K562 (cell line): Measurements from ENCODE around the gene PPP1R13L. TPM values are rescaled to one million over a fixed set of nuclear protein-coding genes. Genes with fewer than 3 reads are reported as not detected.

Experiments used
- ATF2 ChIP-seq: sonication (generic); formaldehyde crosslinking; IDR thresholded peaks from 2 replicates; pipeline ENCODE4 v1.8.1; 2022; ENCODE audit warnings: missing genetic modification reagents
- BRD9 ChIP-seq: fragments of 450-650 bp; IDR thresholded peaks from 2 replicates; pipeline ENCODE4 v1.6.1; 2018; ENCODE audit warnings: low read depth; ENCODE audit not compliant: partially characterized antibody
- CBX3 ChIP-seq, 2 experiments: IDR thresholded peaks; 1 replicate in 1 of 2; 2 replicates in 1 of 2; pipeline ENCODE4 v1.6.1; 2012; ENCODE audit warnings: inconsistent platforms in 2 of 2, low read length in 2 of 2, borderline replicate concordance in 1 of 2, control low read depth in 1 of 2
- CCNT2 ChIP-seq: IDR thresholded peaks from 2 replicates; pipeline ENCODE4 v1.6.1; 2011; ENCODE audit warnings: borderline replicate concordance, low read depth, mild to moderate bottlenecking, moderate library complexity, mixed read lengths, low read length; ENCODE audit not compliant: insufficient read length; ENCODE audit errors: extremely low read depth
- E2F6 ChIP-seq, 2 experiments: IDR thresholded peaks; 2 replicates each; pipeline ENCODE4 v1.6.1; 2011; ENCODE audit warnings: borderline replicate concordance in 1 of 2, control low read depth in 1 of 2, low read depth in 1 of 2, low read length in 1 of 2, mild to moderate bottlenecking in 1 of 2, mixed read lengths in 1 of 2, moderate library complexity in 1 of 2; ENCODE audit not compliant: insufficient read depth in 1 of 2, insufficient read length in 1 of 2, poor library complexity in 1 of 2, severe bottlenecking in 1 of 2; ENCODE audit errors: extremely low read depth in 1 of 2
- EP400 ChIP-seq: fragments of 450-650 bp; IDR thresholded peaks from 2 replicates; pipeline ENCODE4 v1.6.1; 2017; ENCODE audit warnings: antibody characterized with exemption, mild to moderate bottlenecking, moderate library complexity
- HNRNPK ChIP-seq: fragments of 200-400 bp; formaldehyde crosslinking; IDR thresholded peaks from one replicate; pipeline ENCODE4 v1.6.1; 2018; ENCODE audit warnings: mild to moderate bottlenecking, low read depth, low read length; ENCODE audit not compliant: poor library complexity, severe bottlenecking
- MCM2 ChIP-seq: fragments of 450-650 bp; IDR thresholded peaks from 2 replicates; pipeline ENCODE4 v1.6.1; 2017; ENCODE audit warnings: low read depth, mild to moderate bottlenecking
- NFIC ChIP-seq: fragments of 450-650 bp; IDR thresholded peaks from 2 replicates; pipeline ENCODE4 v1.6.1; 2017; ENCODE audit warnings: mild to moderate bottlenecking, inconsistent platforms
- RREB1 ChIP-seq: fragments of 250-450 bp; sonication (Bioruptor Pico); IDR thresholded peaks from 2 replicates; pipeline ENCODE4 v1.4.0; 2020
- SAP30 ChIP-seq: fragments of 200-600 bp; sonication (generic); IDR thresholded peaks from 2 replicates; pipeline ENCODE4 v1.6.1; 2012; ENCODE audit warnings: borderline replicate concordance, low read depth, mild to moderate bottlenecking, moderate library complexity, low read length, control low read depth, inconsistent platforms; ENCODE audit not compliant: insufficient read depth, poor library complexity, severe bottlenecking
- SMARCE1 ChIP-seq: fragments of 450-650 bp; IDR thresholded peaks from 2 replicates; pipeline ENCODE4 v1.7.1; 2016; ENCODE audit warnings: mild to moderate bottlenecking
- SOX6 ChIP-seq: fragments of 450-650 bp; IDR thresholded peaks from 2 replicates; pipeline ENCODE4 v1.6.1; 2014; ENCODE audit warnings: mild to moderate bottlenecking
- WHSC1 ChIP-seq: IDR thresholded peaks from one replicate; pipeline ENCODE4 v1.6.1; 2012; ENCODE audit warnings: low read length, control low read depth, inconsistent platforms
- ZFX ChIP-seq: sonication (generic); formaldehyde crosslinking; IDR thresholded peaks from 2 replicates; pipeline ENCODE4 v1.8.0; 2022; ENCODE audit warnings: mild to moderate bottlenecking, missing genetic modification reagents, moderate library complexity
- ZNF12 ChIP-seq: sonication (generic); formaldehyde crosslinking; IDR thresholded peaks from 2 replicates; pipeline ENCODE4 v1.4.0; 2020; ENCODE audit warnings: mild to moderate bottlenecking, missing genetic modification reagents
- ZNF3 ChIP-seq: fragments of 250-450 bp; sonication (Bioruptor Pico); IDR thresholded peaks from 2 replicates; pipeline ENCODE4 v1.5.0; 2021; ENCODE audit warnings: mild to moderate bottlenecking, moderate library complexity
- ZNF347 ChIP-seq: fragments of 450-650 bp; formaldehyde crosslinking; IDR thresholded peaks from 2 replicates; pipeline ENCODE4 v1.4.0; 2020; ENCODE audit warnings: low read depth, mild to moderate bottlenecking, moderate library complexity
- ZNF668 ChIP-seq: fragments of 250-450 bp; sonication (Bioruptor Pico); IDR thresholded peaks from 2 replicates; pipeline ENCODE4 v1.8.0; 2022; ENCODE audit warnings: mild to moderate bottlenecking, inconsistent platforms
- polyA plus RNA-seq, 8 experiments: library from polyadenylated mRNA; depleted of rRNA in 4 of 8; stranded (reverse) in 5 of 8; unstranded in 3 of 8; fragments of >200 nt; fragmentation: Nextera tagmentation in 2 of 8; fragmentation: Illumina TruSeq in 1 of 8; extraction: Ambion mirVana in 2 of 8; extraction: Trizol in 1 of 8; gene quantifications; 2 replicates each; pipeline versions ENCODE4 v1.2.1 to v1.2.3, GENCODE V29; 2011 to 2014; ENCODE audit warnings: inconsistent platforms in 1 of 8, missing spikeins in 1 of 8
- total RNA-seq, 7 experiments: library from RNA; depleted of rRNA in 6 of 7; stranded (reverse); fragments of >200 nt in 6 of 7; fragmentation: Illumina TruSeq in 2 of 7; extraction: Trizol in 2 of 7; gene quantifications; 2 replicates each; pipeline versions ENCODE4 v1.2.1 to v1.2.3, GENCODE V29; 2011 to 2021; ENCODE audit warnings: low replicate concordance in 1 of 7

The PPP1R13L gene
- total and polyA plus RNA-seq, 9 of the 15 experiments (the other 6 are each of a cell fraction or from before 2014, with no cell fraction given), result 0.32 to 6.7 (median 2.0) TPM

GRCh38 chr19:45404557-45405434, at the start of gene PPP1R13L (continued):
- no peak for TF ChIP-seq RREB1 (CRISPR knock-in tag)
- TF ChIP-seq ATF2, result no peak
- TF ChIP-seq ZNF3, result no peak
- TF ChIP-seq ZNF12 (CRISPR knock-in tag), result 0 out of 2 replicates have a peak, but pooled peaks have one; percentile 30
- TF ChIP-seq NFIC, result peak; percentile 76
- no peak for TF ChIP-seq SOX6
- TF ChIP-seq ZFX (CRISPR knock-in tag), result peak; percentile 39; the same call in 1 of the 2 replicates
- no peak for TF ChIP-seq BRD9
- TF ChIP-seq HNRNPK, result no peak
- peak; percentile 33 for TF ChIP-seq CCNT2
- TF ChIP-seq EP400, result no peak
- TF ChIP-seq SMARCE1, result no peak
- no peak for TF ChIP-seq MCM2
- no peak for TF ChIP-seq E2F6 (IDR thresholded peaks at IDR 0.05; ENCODE audit: borderline replicate concordance in 1 of 2, extremely low read depth in 1 of 2, insufficient read depth in 1 of 2, insufficient read length in 1 of 2, low read depth in 1 of 2, low read length in 1 of 2, poor library complexity in 1 of 2, severe bottlenecking in 1 of 2)
- TF ChIP-seq CBX3 (IDR thresholded peaks at IDR 0.05; ENCODE audit: borderline replicate concordance in 1 of 2, low read length in 2 of 2), result 0 out of 3 replicates have a peak, but pooled peaks of 1 of the 2 experiments have one; percentile 28
- TF ChIP-seq WHSC1, result no peak
- TF ChIP-seq ZNF668 (CRISPR knock-in tag), result peak; percentile 36; the same call in 1 of the 2 replicates
- TF ChIP-seq ZNF347 (CRISPR knock-in tag), result no peak
- TF ChIP-seq SAP30, result peak; percentile 60
